ENCODE data around the gene NCAM2. TPM values are rescaled to one million over a fixed set of nuclear protein-coding genes. Genes with fewer than 3 reads are reported as not detected.
A peak's percentile ranks its signal among the peaks of the same experiment; 100 is the strongest.

NCAM2 gene
- polyA plus RNA-seq, 1 donor from 2014 or later, result 9.8 TPM

DNA sequence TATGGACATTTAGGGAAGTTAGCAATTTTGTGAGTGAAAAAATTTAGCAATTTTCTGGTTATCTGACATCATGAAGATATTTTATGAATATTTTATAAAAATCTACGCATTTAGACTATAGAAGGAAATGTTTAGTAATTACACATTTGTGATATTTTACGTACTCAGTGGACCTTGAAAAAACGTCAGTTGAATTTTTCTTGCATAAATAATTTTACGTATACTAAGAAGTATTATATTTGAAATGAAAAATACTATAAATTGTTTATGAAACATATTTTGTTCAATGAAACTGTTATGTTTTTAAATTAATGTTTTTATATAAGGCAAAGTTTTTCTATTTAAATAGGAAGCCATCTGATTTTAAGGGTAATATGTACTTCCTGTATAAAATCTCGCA, 462.8 kb downstream of the NCAM2 start:
- Histone ChIP-seq H3K9me3 (ENCODE audit: low read length) (no peaks in the 10 kb centered on the region), H3K27me3 (ENCODE audit: insufficient read depth, low read depth, low read length) (no peaks in the 10 kb centered on the region), H3K36me3 (ENCODE audit: insufficient read depth, low read length) (no peaks in the 10 kb centered on the region), H3K27ac (ENCODE audit: low read length) (no peak overlapping the region), H3F3A (ENCODE audit: insufficient read depth, low read length, poor library complexity, severe bottlenecking) (peaks cover 4% of the 10 kb centered on the region), H3K9me2 (ENCODE audit: insufficient read depth, low read length) (no peaks in the 10 kb centered on the region), H3K9ac (ENCODE audit: low read length) (no peak overlapping the region), H3K79me2 (replicated peaks; ENCODE audit: insufficient read depth, low read length) (no peaks in the 10 kb centered on the region), H2AFZ (ENCODE audit: low read depth, low read length) (no peak overlapping the region), H4K20me1 (ENCODE audit: insufficient read depth) (no peaks in the 10 kb centered on the region), H3K4me2 (ENCODE audit: low read length) (no peak overlapping the region), H3K4me3 (ENCODE audit: low read length) (no peak overlapping the region)
- TF ChIP-seq TAF1 (IDR thresholded peaks at IDR 0.05; ENCODE audit: low read depth) (no peak), SMC3 (conservative IDR thresholded peaks at IDR 0.05; ENCODE audit: poor library complexity) (no peak), EZH2 (IDR thresholded peaks at IDR 0.05; ENCODE audit: borderline replicate concordance, insufficient read depth, low read length, poor library complexity, severe bottlenecking) (no peak), MXI1 (conservative IDR thresholded peaks at IDR 0.05; ENCODE audit: poor library complexity, severe bottlenecking) (no peak), REST (IDR thresholded peaks at IDR 0.05; ENCODE audit: borderline replicate concordance) (no peak), RAD21 (conservative IDR thresholded peaks at IDR 0.05) (no peak), EP300 (conservative IDR thresholded peaks at IDR 0.05; ENCODE audit: poor library complexity, severe bottlenecking) (no peak), POLR2AphosphoS5 (IDR thresholded peaks at IDR 0.05) (no peak)
- TF ChIP-seq, protein P1, sequence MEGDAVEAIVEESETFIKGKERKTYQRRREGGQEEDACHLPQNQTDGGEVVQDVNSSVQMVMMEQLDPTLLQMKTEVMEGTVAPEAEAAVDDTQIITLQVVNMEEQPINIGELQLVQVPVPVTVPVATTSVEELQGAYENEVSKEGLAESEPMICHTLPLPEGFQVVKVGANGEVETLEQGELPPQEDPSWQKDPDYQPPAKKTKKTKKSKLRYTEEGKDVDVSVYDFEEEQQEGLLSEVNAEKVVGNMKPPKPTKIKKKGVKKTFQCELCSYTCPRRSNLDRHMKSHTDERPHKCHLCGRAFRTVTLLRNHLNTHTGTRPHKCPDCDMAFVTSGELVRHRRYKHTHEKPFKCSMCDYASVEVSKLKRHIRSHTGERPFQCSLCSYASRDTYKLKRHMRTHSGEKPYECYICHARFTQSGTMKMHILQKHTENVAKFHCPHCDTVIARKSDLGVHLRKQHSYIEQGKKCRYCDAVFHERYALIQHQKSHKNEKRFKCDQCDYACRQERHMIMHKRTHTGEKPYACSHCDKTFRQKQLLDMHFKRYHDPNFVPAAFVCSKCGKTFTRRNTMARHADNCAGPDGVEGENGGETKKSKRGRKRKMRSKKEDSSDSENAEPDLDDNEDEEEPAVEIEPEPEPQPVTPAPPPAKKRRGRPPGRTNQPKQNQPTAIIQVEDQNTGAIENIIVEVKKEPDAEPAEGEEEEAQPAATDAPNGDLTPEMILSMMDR (IDR thresholded peaks at IDR 0.05; ENCODE audit: poor library complexity, severe bottlenecking), result no peak

- TF ChIP-seq, protein P1 (IDR thresholded peaks at IDR 0.05; ENCODE audit: poor library complexity, severe bottlenecking), result no peak
- TF ChIP-seq RAD21 (conservative IDR thresholded peaks at IDR 0.05) (no peak), EP300 (conservative IDR thresholded peaks at IDR 0.05; ENCODE audit: poor library complexity, severe bottlenecking) (no peak), SMC3 (conservative IDR thresholded peaks at IDR 0.05; ENCODE audit: poor library complexity) (no peak), POLR2AphosphoS5 (IDR thresholded peaks at IDR 0.05) (no peak), TAF1 (IDR thresholded peaks at IDR 0.05; ENCODE audit: low read depth) (no peak), REST (IDR thresholded peaks at IDR 0.05; ENCODE audit: borderline replicate concordance) (no peak), EZH2 (IDR thresholded peaks at IDR 0.05; ENCODE audit: borderline replicate concordance, insufficient read depth, low read length, poor library complexity, severe bottlenecking) (no peak), MXI1 (conservative IDR thresholded peaks at IDR 0.05; ENCODE audit: poor library complexity, severe bottlenecking) (no peak)
- H3K36me3 ChIP-seq (ENCODE audit: insufficient read depth, low read length), result no peaks in the 10 kb centered on the region
- no peaks in the 10 kb centered on the region for H3K9me2 ChIP-seq (ENCODE audit: insufficient read depth, low read length)
- no peak overlapping the region for H3K9ac ChIP-seq (ENCODE audit: low read length)
- H3K4me3 ChIP-seq (ENCODE audit: low read length), result no peak overlapping the region
- H3K79me2 ChIP-seq (replicated peaks; ENCODE audit: insufficient read depth, low read length), result no peaks in the 10 kb centered on the region
- no peak overlapping the region for H2AFZ ChIP-seq (ENCODE audit: low read depth, low read length)
- H3K9me3 ChIP-seq (ENCODE audit: low read length), result no peaks in the 10 kb centered on the region
- H3K27me3 ChIP-seq (ENCODE audit: insufficient read depth, low read depth, low read length), result no peaks in the 10 kb centered on the region
- H3K27ac ChIP-seq (ENCODE audit: low read length), result peak overlapping the region; percentile 56
- H3F3A ChIP-seq (ENCODE audit: insufficient read depth, low read length, poor library complexity, severe bottlenecking), result peaks cover 4% of the 10 kb centered on the region
- H4K20me1 ChIP-seq (ENCODE audit: insufficient read depth), result no peaks in the 10 kb centered on the region
- H3K4me2 ChIP-seq (ENCODE audit: low read length), result no peak overlapping the region
Measured at GRCh38 chr21:21463456-21463855, 465.2 kb downstream of the NCAM2 start.
